ENCODE measurements around the gene GAREM1. TPM values are rescaled to one million over a fixed set of nuclear protein-coding genes. Genes with fewer than 3 reads are reported as not detected.

Gene GAREM1
- total and polyA plus RNA-seq, 7 donors, result 2.3 to 10.3 (median 7.2) TPM

DNA sequence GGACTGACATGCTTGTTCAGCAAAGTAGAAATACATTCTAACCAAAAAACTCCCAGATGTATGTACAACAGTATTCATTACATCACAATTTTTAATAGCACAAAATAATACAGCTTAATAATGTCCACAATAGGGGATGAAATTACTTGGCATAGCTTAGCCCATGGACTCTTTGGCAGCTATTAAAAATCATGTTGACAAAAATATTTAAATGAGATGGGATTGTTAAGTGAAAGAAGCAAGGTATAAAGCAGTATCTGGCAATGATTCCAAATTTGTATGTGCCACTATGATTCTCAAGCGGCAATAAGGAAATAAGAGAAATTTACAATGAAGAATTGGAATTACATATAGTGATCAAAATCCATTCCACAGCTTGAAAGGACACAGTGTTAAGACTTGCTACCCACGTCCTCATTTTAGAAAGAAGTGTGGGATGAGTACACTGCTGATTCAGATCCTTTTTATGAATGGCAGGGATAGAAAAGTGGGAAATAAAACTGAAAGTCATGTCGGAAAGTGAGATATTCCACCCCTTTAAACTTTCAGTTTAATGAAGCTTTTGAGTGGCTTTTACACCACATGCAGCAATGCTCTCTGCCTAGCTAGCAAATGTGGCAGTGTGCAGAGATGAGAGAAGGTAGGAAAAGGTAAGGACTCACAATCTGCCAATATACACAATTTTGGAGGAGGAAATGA is 2.4 kb downstream of the GAREM1 start:
- Histone ChIP-seq H3K27ac (no peak overlapping the region), H3K27me3 (ENCODE audit: insufficient read depth in 3 of 3, low read length in 2 of 3) (no peaks in the 10 kb centered on the region), H3K4me1 (peaks cover 13% of the 10 kb centered on the region), H3K36me3 (ENCODE audit: insufficient read depth in 1 of 2, low read depth in 1 of 2) (no peaks in the 10 kb centered on the region), H3K9me3 (no peaks in the 10 kb centered on the region), H3K4me3 (peak overlapping the region; percentile 78)
- TF ChIP-seq, protein P1, sequence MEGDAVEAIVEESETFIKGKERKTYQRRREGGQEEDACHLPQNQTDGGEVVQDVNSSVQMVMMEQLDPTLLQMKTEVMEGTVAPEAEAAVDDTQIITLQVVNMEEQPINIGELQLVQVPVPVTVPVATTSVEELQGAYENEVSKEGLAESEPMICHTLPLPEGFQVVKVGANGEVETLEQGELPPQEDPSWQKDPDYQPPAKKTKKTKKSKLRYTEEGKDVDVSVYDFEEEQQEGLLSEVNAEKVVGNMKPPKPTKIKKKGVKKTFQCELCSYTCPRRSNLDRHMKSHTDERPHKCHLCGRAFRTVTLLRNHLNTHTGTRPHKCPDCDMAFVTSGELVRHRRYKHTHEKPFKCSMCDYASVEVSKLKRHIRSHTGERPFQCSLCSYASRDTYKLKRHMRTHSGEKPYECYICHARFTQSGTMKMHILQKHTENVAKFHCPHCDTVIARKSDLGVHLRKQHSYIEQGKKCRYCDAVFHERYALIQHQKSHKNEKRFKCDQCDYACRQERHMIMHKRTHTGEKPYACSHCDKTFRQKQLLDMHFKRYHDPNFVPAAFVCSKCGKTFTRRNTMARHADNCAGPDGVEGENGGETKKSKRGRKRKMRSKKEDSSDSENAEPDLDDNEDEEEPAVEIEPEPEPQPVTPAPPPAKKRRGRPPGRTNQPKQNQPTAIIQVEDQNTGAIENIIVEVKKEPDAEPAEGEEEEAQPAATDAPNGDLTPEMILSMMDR (IDR thresholded peaks at IDR 0.05), result no peak
- ATAC-seq (no peak), DNase-seq (no peak)
- WGBS, 3 donors, result 20 to 30% (median 25%) methylated on average over 3 of the region's 3 CpGs
- intact Hi-C loops (cut with DNase I), result loop anchor here in 1 of 2 donors (5.0 kb wide), 1 partner anchor 86 kb away; no protein-coding TSS in a partner anchor

DNA sequence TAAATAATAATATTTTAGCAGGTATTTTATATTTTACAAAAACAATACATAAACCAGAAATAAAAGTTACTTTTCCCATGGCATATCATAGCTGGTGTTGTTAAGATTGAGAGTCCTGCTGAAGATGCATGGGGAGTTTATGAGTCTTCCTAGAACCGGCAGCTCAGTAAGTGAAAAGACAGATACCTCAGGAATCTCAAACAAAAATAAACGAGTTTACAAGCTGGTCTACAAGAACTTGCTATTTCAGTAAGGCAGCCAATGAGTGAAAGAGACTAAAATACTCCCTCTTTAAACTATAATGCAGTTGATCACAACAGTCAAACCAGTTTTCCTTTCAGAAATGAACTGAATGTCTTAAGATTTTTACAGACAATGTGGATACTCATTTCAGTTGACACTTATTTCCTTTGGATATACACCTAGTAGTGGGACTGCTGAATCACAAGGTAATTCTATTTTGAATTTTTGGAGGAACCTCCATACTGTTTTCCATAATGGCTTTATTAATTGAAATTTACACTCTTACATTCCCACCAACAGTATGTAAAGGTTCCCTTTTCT is 8.9 kb downstream of the GAREM1 start:
- Histone ChIP-seq H3K4me1 (peaks cover 24% of the 10 kb centered on the region), H3K9me3 (no peaks in the 10 kb centered on the region), H3K4me3 (no peak overlapping the region), H3K27ac (no peak overlapping the region), H3K27me3 (ENCODE audit: insufficient read depth in 3 of 3, low read length in 2 of 3) (no peaks in the 10 kb centered on the region), H3K36me3 (ENCODE audit: insufficient read depth in 1 of 2, low read depth in 1 of 2) (no peaks in the 10 kb centered on the region)
- ATAC-seq, result no peak
- no peak for DNase-seq
- WGBS, 3 donors, result 55 to 71% (median 60%) methylated on average over 2 of the region's 2 CpGs
- TF ChIP-seq, protein P1 (IDR thresholded peaks at IDR 0.05), result no peak
- intact Hi-C loops (cut with DNase I), result no loop called here

DNA sequence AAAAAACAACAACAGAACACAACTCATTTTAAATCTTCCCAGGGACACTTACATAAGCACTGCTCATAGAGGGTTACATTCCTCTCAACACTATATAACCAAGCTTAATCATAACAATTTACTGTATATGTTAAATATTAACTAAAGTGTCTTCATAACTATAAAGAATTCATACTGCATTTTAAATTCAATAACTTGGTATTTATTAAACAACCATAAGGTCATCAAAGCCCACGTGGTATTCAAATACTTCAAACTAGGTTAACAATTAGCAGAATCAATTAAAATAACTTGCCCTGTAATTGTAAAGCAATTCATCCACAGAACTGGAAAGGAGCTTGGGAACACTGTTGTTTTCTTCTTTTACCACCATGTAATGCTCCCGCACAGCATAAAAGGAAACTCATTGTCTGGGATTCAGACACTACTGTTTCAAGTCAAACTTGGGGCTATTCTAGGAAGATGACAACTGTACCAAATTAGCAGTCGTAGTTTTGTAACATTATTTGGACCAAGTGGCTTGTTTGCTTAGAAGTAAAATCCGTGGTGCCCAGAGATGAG is 10.4 kb downstream of the GAREM1 start:
- intact Hi-C loops (cut with DNase I), result no loop called here
- TF ChIP-seq, protein P1 (IDR thresholded peaks at IDR 0.05), result no peak
- H3K4me3 ChIP-seq, result peak overlapping the region; percentile 51
- H3K9me3 ChIP-seq, result no peaks in the 10 kb centered on the region
- DNase-seq, result no peak
- H3K27me3 ChIP-seq (ENCODE audit: insufficient read depth in 3 of 3, low read length in 2 of 3), result no peaks in the 10 kb centered on the region
- H3K4me1 ChIP-seq, result peaks cover 27% of the 10 kb centered on the region
- 24 to 36% (median 30%) methylated on average over 4 of the region's 4 CpGs for WGBS, 3 donors
- peak; percentile 83 to 95 (median 90) for ATAC-seq
- no peaks in the 10 kb centered on the region for H3K36me3 ChIP-seq (ENCODE audit: insufficient read depth in 1 of 2, low read depth in 1 of 2)
- H3K27ac ChIP-seq, result peak overlapping the region; percentile 76

DNA sequence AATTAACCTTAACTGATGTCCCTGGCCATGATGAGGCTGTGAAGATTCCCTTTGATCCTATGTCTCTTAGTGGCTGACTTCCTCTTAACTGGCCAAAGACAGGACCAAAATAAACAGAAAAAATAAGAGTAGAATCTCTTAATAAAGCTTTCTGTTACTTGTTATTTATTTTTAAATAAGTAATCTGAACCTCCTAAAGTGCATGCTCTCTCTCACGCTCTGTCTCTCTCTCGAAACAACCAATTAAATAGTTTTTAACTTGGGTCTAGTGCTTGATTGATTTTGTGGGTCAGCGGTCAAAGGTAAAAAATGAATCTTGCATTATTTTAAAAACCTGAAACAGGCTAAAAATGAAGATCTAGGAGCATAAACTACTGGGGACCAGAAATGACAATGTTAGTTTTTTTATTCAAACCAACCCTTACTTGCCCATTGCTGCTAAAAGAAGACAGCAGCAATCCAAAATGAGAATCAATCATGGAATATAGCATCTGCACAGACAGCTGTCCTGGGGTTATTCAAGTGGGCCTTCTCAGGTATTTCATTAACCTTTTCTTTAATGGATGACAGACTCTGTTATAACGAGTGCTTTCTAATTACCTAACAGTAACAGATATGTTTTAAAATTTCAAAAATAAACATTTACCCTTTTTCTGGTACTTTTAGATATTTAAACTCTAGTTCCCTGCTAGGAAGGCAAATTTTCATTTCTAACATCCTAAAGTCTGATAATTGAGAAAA is 11.2 kb downstream of the GAREM1 start:
- WGBS, 3 donors, result 48 to 76% (median 60%) methylated on average over 4 of the region's 4 CpGs
- peaks cover 34% of the 10 kb centered on the region for H3K4me1 ChIP-seq
- peak in 1 of 4 donors; percentile 41 for ATAC-seq
- H3K9me3 ChIP-seq, result no peaks in the 10 kb centered on the region
- no peaks in the 10 kb centered on the region for H3K27me3 ChIP-seq (ENCODE audit: insufficient read depth in 3 of 3, low read length in 2 of 3)
- TF ChIP-seq, protein P1 (IDR thresholded peaks at IDR 0.05), result no peak
- peak overlapping the region; percentile 51 for H3K4me3 ChIP-seq
- no peak for DNase-seq
- H3K36me3 ChIP-seq (ENCODE audit: insufficient read depth in 1 of 2, low read depth in 1 of 2), result no peaks in the 10 kb centered on the region
- peak overlapping the region; percentile 76 for H3K27ac ChIP-seq
- intact Hi-C loops (cut with DNase I), result no loop called here

Measured in psoas muscle (tissue), 8 donors.